COLO829 (cell line): ENCODE data around the gene IDE.
"Not testable (repeated sequence)": the region's sequence is repeated elsewhere in the genome, so short reads cannot be mapped to it uniquely, and the experiment has no call there.

Experiments
- DNase-seq: peaks from one replicate; pipeline ENCODE4 v3.0.0; 2012; ENCODE audit warnings: low spot score

The IDE gene

DNA sequence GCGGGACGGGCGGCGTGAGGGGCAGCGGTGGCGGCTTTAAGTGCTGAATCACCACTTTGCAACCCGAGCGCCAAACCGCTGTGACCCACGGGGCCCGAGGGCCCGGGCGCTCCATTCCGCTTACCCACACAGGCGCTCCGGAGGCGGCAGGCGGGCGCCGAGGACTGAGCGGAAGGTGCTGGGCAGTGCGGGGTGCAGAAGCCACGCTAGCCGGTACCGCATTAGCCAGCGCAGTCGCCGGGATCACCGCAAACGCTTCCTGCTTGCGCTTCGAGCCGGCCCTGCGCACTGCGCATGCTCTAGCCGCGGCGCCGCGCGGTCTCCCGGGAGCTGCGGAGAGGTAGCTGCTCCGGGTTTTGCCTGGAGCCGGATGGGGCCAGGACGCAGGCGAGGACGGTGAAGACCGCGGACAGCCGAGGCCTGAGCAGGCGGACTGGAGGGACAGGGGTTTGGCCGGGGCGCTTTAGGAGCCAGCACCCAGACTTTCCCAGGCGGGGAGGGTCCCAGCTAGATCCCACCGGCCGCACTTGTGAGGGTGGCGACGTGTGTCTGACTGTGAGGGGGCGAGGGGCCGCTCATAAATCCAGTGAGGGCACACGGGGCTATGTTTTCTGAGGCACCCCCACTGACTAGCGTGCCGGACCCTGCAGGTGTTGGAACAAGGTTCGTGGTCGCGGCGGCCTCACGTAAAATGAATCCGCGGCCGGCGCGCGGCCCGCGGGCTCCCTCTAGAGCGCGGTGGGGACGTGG is at the start of gene IDE:
IDE (minus strand) TSS at position 296 of the 750 bp plus-strand sequence; CDS start at position 222, 74 bp downstream.
- DNase-seq = peak; percentile 79

GRCh38 chr10:92619368-92619767 is 45.5 kb upstream of the IDE start:
- no peak for DNase-seq

DNA sequence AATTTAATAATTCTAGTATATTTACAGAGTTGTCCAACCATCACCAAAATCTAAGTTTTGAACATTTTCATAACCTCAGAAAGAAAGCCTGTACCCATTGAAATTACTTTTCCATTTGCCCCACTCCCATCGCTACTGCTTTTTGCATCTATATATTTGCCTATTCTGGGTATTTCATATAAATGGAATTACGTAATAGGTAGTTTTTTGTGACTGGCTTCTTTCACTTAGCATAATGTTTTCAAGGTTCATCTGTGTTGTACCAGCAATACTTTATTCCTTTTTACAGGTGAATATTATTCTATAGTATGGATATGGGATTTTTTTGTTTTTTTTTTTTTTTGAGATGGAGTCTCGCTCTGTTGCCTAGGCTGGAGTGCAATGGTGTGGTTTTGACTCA is 41.6 kb upstream of the IDE start:
- DNase-seq = no peak

- no peak for DNase-seq
Observed at GRCh38 chr10:92604841-92605240, 30.9 kb upstream of the IDE start.

DNA sequence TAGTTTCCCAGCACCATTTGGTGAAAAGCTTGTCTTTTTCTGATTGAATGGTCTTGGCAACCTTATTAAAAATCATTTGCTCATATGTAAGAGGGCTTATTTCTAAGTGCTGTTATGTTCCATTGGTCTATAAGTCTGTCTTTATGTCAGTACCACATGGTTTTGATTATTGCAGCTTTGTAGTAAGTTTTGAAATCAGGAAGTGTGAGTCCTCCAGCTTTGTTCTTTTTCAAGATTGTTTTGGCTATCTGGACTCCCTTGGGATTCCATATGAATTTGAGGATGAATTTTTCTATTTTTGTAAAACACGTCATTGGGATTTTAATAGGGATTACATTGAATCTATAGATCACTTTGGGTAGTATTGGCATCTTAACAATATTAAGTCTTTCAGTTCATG is 24.4 kb upstream of the IDE start:
- no peak for DNase-seq

DNA sequence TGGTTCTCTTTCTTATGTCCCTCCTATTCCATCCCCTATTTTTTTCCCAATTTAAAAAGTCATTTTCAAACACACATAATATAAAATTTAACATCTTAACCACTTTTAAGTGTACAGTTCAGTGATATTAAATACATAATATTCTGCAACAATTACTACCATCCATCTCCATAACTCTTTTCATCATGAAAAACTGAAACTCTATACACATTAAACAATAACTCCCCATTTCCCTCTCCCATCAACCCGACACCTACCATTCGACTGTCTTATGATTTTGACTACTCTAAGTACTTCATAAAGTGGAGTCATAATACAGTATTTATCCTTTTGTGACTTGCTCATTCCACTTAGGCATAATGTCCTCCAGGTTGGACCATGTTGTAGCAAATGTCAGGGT is 21.6 kb upstream of the IDE start:
- no peak for DNase-seq

DNA sequence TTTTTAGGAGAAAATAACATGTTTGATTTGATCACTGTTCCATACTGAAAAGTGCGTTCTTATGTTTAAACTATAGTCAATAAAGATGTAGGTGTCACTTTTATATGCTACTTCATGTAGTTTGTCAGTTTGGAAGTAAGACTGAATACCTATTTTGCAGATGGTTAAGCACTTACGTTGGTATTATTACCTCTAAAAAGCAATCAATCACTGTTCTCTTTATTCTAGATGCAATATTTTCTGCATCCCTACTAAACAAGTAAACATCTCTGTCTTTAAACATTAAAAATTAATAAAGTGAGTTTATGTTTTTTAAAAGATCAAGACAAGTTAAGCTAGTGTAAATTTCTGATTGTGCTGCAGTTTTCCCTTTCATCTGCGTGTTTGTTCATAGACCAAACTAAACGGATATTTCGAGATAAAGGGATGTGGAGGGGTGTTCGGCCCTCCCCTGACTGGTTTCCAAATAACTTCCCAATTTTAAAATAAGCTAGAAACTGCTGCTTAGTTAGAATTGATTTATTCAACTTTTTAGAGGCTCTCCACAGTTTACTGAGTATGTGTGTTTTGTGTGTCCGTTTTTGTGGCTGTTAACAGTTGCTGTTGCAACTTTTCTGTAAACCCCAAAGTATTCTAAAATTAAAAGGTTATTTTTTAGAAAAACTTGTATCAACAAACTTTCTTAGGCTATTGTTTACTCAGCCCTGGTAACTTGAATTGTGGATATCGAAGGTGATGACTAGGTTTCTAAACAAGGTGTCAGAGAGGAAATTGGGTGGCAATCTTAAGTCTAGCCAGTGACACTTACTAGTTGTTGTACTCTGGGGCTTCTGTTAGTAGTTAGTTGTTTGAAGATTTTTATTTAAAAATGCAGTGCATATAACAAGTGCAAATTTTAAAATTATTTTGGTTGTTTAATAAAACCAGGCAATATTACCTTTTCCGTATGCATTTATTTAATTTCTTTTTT is 20.0 kb upstream of the IDE start:
- DNase-seq = no peak

DNA sequence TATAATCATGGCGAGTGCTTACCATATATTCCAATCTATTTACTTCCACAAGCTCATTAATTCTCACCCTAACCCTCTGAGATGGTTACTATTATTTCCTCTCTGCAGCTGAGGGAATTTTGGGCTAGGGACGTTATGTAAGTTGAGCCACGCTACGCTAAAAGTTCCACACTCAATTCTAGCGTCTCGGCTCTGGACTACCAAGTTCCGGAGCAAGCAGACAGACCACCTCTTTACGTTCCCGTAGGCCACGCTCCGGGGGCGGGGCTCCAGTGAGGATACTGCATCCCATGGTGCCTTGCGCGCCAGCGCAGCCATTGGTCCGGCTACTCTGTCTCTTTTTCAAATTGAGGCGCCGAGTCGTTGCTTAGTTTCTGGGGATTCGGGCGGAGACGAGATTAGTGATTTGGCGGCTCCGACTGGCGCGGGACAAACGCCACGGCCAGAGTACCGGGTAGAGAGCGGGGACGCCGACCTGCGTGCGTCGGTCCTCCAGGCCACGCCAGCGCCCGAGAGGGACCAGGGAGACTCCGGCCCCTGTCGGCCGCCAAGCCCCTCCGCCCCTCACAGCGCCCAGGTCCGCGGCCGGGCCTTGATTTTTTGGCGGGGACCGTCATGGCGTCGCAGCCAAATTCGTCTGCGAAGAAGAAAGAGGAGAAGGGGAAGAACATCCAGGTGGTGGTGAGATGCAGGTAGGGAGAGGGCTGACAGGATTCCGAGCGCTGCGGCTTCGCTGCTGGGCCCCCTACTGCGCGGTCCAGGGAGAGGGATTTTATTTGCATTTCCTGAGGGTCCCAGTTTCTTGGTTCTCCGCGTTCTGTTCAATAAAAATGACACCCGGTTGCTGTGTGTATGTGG is 19.1 kb upstream of the IDE start, which contains the start of gene KIF11:
KIF11 (plus strand) TSS at position 370 of the 858 bp plus-strand sequence; CDS start at position 616, 246 bp downstream.
- DNase-seq = peak; percentile 79

DNA sequence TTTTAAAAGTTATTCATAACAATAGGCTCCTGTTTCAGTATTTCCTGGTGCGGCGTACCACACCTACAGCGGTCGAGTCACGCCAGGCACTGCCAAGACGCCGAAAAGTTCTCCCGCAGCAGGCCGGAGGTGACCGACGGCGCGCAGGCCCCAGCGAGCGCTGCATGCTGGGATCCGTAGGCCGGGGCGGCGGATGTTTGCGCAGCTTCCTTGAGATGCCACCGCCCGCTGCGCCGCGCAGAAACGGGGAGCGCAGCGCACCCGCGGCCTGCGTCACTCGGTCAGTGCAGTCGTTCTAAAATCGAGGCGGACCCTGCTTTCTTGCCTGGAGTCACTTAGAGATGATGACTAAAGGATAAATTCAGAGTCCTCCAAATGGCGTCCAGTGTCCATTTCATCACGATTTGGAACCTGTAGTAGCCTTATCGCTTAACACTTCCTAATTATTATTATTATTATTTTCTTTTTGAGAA is 17.7 kb upstream of the IDE start:
- peak; percentile 42 for DNase-seq

DNA sequence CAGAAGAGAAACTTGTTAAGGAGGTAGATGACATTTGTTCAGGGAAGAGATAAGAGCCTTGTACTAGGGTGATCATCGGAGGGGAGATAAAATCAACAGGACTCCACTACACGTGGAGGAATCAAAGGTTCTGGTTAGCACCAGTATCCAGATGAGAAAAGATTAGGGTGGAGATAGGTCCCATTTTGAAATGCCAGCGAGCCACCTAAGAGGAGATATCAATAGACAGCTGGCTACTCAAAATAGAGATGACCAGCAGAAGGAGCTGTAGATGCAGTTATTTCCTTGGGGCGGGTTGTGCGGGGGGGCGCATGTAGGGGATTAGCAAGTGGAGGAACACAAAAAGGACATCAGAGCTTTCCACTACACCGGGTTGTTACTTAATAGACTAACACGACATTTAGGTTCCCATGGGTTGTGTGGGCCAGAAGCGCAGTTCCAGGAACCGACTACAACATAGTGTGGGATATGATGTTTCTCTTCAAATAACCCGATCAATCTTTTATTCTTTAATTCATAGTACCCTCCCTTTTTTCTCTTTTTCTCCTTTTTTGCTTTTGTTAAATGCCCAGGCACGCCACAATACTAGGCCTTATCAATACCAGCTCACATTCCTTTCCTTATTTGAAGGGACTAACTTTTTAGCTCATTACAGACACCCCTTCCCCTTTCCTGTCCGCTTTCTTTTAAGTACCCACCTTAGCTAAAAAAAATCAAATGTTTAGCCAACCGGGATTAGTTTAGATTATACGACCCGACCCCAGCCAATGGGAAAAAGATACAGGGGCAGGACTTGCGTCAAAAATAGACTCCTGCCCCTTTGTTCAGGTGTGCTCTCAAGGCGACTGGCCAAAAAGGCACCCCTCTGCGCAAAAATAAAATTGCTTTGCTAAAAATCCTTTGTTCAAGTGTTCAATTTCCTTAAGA is 17.0 kb upstream of the IDE start:
- no peak for DNase-seq

- not testable (repeated sequence) for DNase-seq
Observed at GRCh38 chr10:92582347-92582746, 8.5 kb upstream of the IDE start.

DNA sequence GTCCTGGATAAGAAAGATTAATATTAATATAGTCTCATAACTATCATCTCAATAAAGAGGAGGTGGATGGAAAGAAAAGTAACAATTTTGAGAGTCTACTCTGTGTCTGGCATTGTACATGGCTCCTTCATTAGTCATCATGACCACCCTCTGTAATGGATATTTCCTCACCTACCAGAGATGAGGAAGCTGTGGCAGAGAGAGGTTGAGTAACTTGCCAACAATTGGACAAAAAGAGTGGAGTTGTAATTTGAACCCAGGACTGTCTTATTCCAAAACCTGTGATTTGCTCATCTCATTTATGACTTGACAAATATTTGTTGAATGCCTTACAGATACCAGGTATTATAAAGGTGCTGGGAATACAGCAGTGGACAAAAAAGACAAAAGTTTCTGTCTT is 2.1 kb upstream of the IDE start:
- DNase-seq = no peak

GRCh38 chr10:92574548-92575261 is 812 bp upstream of the IDE start:
- DNase-seq = no peak

DNA sequence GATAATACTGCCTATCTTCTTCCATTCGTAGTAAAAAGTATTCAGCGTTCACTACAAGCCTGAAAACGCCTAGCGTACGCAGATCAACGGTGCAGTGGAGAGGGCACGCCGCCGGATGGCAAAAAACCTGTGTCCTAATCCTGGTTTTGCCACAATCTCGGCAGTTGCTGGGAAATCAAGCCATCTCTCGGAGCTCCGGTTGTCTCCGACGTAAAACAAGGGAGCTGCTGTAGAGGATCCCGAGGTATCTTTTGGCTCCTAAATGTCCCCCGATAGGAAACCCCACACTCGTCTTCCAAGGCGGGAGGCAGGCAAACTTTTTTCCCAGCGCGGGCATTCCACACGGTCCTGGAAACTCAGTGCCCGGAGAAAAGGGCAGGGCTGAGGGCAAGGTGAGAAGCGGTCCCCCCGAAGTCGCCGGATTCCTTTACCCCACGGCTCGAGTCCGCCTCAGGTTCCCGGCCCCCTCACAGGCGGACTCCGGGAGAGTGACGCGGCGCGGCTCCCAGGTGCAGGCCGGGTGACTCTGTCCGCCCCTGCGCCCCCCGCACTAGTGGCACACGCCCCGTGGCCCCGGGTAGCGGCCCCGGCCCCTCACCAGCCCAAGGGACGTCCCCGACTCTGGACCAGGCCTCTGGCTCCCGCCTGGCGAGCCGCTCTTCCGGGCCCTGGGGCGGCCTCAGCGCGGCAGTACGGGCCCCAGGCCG is 649 bp downstream of the IDE start:
- no peak for DNase-seq

DNA sequence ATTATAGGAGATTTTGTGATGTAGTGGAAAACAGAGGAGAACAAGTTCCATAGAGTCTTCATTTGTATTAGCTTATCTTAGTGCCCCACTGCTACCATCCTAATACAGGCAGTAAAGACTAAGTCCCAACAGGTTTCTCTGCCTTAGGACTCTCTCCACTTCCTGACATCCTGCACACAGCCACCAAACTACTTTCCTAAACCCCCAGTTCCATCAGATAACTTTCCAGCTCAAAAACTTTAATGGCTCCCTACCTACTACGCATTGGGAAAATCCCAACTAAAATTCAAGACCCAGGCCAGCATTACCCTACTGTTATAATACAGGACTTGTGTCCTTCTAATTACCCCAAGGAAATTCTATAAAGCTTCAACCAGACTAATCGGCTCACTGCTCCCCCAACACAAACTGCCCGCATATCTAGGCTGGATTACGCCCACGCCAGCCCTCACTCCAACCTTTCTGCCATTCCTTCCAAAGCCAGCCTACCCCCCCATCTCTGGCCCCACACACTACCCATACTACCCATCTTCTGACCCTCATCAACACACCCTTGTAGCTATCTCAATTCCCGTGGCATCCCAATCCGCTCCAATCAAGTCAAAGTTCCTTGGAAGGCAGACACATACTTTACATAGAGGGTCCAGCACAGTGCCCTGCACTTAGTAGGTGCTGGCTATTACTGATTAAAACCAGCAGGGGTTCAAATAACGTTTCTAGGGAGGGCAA is 1.4 kb downstream of the IDE start:
- no peak for DNase-seq

- DNase-seq = no peak
Observed at GRCh38 chr10:92571649-92572048, 2.2 kb downstream of the IDE start.

DNA sequence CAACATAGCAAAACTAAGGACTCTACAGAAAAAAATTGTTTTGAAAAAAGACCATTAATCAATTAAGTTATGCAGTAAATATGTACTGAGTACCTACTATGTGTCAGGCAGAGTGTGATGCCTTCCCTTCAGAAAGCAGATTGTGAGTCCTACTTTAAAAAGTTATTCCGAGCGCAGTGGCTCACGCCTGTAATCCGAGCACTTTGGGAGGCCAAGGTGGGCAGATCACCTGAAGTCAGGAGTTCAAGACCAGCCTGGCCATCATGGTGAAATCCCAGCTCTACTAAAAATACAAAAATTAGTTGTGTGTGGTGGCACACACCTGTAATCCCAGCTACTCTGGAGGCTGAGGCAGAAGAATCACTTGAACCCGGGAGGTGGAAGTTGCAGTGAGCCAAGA is 4.2 kb downstream of the IDE start:
- DNase-seq = not testable (repeated sequence)

GRCh38 chr10:92569071-92569470 is 4.8 kb downstream of the IDE start:
- no peak for DNase-seq
